SK-N-MC (cell line): ENCODE measurements around the gene KCNN3.

Experiments used
- EZH2 ChIP-seq: fragments of 200-600 bp; sonication (generic); IDR thresholded peaks from one replicate; pipeline ENCODE4 v1.6.1; 2017; ENCODE audit warnings: antibody characterized with exemption
- FOXP2 ChIP-seq: optimal IDR thresholded peaks from 2 replicates; pipeline ENCODE3; 2011; ENCODE audit warnings: mild to moderate bottlenecking, moderate library complexity; ENCODE audit not compliant: insufficient read depth; ENCODE audit errors: extremely low read length, control extremely low read depth
- POLR2AphosphoS5 ChIP-seq: IDR thresholded peaks from 2 replicates; pipeline ENCODE4 v1.6.1; 2012; ENCODE audit warnings: mild to moderate bottlenecking, low read depth, low read length, borderline replicate concordance

- TF ChIP-seq EZH2 (no peak), POLR2AphosphoS5 (no peak), FOXP2 (no peak)
These were observed 209.0 kb downstream of the KCNN3 start for GRCh38 chr1:154661110-154661509.
